Skin epidermis (tissue), 12 donors: ENCODE data around the gene SHROOM3.

Experiments
- H3K27ac ChIP-seq, 21 experiments: fragments of 200-600 bp; sonication (generic) in 11 of 21; one replicate each; pipeline ENCODE4 v1.5.0; 2020; ENCODE audit warnings: mild to moderate bottlenecking in 3 of 21, inconsistent platforms in 2 of 21, moderate library complexity in 2 of 21
- H3K4me3 ChIP-seq, 7 experiments: fragments of 200-600 bp; sonication (generic) in 2 of 7; one replicate each; pipeline ENCODE4 v1.5.0; 2020; ENCODE audit warnings: inconsistent platforms in 2 of 7, mild to moderate bottlenecking in 2 of 7, moderate library complexity in 1 of 7

Gene SHROOM3

GRCh38 chr4:76584241-76585152 is 149.5 kb downstream of the SHROOM3 start:
- Histone ChIP-seq H3K4me3 (no peak overlapping the region), H3K27ac (no peak overlapping the region)

DNA sequence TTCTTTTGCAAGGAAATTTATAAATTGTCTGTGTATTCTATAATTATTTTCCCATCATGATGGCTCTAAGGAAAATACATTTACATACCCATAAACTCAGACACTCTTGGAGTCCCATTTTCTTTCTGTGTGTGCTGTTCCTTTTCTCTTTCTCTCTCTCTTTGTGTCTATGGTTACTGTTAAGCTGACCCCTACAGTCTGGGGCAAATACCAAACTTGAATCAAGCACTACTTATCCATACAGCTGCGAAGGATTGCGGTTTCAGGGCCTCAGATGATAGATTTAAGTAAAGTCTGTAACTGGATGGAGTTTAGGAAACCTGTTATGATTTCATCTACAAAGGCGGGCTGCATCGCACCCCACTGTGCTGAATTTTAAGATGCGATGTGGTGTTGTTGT is 150.2 kb downstream of the SHROOM3 start:
- Histone ChIP-seq H3K4me3 (no peak overlapping the region), H3K27ac (no peak overlapping the region)

DNA sequence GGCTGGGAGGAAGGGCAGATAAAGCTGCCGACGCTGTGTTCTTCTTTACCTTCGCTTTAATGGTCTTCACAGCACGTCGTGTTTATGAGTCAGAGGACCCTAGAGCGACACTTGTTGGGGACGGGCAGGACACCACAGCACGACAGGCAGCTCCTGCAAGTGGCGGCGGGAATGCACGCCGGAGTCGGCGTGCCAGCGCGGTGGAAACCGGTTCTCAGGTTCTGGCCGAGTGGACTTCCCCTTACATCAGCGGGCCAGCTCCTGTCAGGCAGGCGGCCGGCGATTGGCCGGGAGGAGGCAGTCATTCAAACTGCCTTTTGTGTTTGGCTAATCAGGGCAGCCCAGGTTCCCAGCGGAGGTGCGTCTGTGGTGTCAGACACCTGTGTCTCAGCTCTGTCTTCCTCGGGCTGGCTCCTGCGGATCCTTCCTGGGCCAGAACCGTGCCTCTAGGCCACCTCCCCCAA is 150.9 kb downstream of the SHROOM3 start:
- H3K27ac ChIP-seq = no peak overlapping the region
- H3K4me3 ChIP-seq = peak overlapping the region in 2 of 7 experiments; percentile 3 to 28

GRCh38 chr4:76588274-76588673 is 153.2 kb downstream of the SHROOM3 start:
- no peak overlapping the region for H3K27ac ChIP-seq
- no peak overlapping the region for H3K4me3 ChIP-seq

DNA sequence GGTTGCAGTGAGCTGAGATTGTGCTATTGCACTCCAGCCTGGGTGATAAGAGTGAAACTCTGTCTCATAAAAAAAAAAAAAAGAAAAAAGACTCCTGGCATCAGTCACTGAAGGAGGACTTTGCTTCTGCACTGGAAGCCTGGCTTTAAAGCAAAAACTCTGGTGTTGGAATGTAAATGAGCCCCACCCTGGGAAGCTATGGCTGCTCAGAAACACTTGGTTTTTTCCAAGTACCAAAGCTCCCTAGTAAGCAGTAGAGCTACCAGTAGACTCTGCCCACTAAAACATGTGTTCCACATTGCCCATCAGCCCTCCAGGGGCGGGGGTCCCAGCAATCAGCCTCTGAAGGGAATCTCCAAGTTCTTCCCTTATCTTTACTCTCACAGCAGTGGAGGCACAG is 154.4 kb downstream of the SHROOM3 start:
- Histone ChIP-seq H3K27ac (peak overlapping the region in 2 of 21 experiments; percentile 12 to 13), H3K4me3 (no peak overlapping the region)

DNA sequence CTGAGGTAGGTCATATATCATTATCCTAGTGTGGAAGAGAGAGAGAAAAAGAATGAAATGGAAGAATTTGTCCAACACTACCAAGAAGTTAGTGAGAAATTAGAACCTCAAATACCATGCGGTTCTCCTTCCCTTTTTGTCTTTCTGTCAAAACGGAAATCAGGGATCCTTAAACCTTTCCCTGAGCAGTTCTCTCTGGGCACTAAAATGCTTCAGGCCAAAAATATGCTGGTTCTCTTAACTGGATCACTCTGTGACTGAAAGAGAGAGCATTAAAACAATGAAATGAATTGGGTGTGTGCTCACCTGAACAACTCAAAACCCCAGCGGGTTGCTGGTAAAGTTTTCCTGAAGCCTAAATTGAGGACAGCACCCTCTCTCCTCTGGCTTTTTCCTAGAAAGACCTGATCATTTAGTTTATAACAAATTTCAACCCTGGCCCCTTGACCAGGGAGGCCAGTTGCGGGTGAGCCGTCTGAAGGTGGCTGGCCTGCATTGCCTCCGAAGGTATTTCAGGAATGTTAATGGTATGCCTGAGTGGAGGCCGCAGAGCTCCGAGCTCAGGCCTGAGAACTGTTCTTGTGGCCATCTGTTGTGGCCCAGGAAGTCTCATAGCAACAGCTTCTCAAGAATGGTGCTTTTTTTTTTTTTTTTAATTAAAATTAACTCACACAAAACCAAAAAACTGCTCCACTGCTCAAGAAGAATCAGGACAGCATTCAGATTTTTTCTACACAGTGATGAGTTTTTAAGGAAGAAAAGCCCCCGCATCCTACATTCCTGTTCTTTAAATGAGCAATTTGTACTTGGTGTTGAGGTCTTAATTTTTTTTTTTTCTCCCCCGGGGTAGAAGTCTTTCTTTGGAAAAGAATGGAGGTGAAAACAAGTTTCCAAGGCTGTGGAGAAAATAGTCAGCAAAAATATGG is 155.1 kb downstream of the SHROOM3 start:
- peak overlapping the region in 5 of 21 experiments; percentile 12 to 40 (median 23) for H3K27ac ChIP-seq

GRCh38 chr4:76590798-76591281 is 155.8 kb downstream of the SHROOM3 start:
- H3K27ac ChIP-seq = peak overlapping the region in 4 of 21 experiments; percentile 23 to 55 (median 36)
- H3K4me3 ChIP-seq = no peak overlapping the region

More for the DNA sequence above, 155.1 kb downstream of the SHROOM3 start:
- no peak overlapping the region for H3K4me3 ChIP-seq

- H3K27ac ChIP-seq = no peak overlapping the region
- H3K4me3 ChIP-seq = no peak overlapping the region
Observed at GRCh38 chr4:76591992-76592391, 157.0 kb downstream of the SHROOM3 start.

- Histone ChIP-seq H3K27ac (no peak overlapping the region), H3K4me3 (no peak overlapping the region)
Observed at GRCh38 chr4:76592460-76592859, 157.4 kb downstream of the SHROOM3 start.

- no peak overlapping the region for H3K4me3 ChIP-seq
- no peak overlapping the region for H3K27ac ChIP-seq
Observed at GRCh38 chr4:76594173-76594572, 159.1 kb downstream of the SHROOM3 start.

DNA sequence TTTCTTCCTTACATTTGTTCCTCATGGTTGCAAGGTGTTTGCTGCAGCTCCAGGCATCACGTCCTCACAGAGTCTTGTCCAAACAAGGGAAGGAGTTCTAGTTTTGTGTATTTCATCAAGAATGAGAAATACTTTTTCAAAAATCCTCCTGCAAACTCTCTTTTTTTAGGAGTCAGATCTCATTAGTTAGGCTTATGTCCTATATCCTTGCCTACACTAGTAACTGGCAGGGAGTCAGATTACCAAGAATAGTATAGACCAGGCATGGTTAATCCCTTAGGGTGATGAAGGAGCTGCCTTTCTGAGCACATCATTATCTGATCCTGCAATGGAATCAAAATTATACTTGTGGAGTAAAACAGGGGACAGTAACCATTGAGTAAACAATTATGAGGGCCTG is 160.4 kb downstream of the SHROOM3 start:
- H3K27ac ChIP-seq = no peak overlapping the region
- H3K4me3 ChIP-seq = no peak overlapping the region

DNA sequence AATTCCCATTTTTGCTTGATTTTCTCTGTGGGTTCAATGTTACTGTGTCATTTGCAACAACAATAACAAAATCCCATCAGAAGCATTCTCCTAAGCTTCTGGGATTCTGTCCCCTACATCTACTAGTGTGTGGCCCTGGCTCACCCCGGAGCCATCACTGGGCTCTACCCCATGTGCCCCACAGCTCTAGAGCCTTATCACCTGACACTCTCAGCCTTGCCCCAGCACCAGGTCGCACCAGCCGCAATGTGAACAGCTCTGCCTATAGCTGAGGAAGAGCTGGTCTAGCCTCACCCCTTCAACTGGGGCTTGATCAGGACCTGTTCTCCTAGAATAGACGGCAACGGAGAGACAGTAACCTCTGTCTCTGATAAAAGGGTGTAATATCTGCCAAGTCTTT is 161.7 kb downstream of the SHROOM3 start:
- no peak overlapping the region for H3K4me3 ChIP-seq
- H3K27ac ChIP-seq = no peak overlapping the region

- no peak overlapping the region for H3K27ac ChIP-seq
Observed at GRCh38 chr4:76597423-76597979, 162.5 kb downstream of the SHROOM3 start.

GRCh38 chr4:76600447-76600846 is 165.4 kb downstream of the SHROOM3 start:
- Histone ChIP-seq H3K27ac (no peak overlapping the region), H3K4me3 (no peak overlapping the region)

More at GRCh38 chr4:76597423-76597979, 162.5 kb downstream of the SHROOM3 start:
- H3K4me3 ChIP-seq = no peak overlapping the region

- Histone ChIP-seq H3K27ac (no peak overlapping the region), H3K4me3 (no peak overlapping the region)
Observed at GRCh38 chr4:76601791-76602190, 166.8 kb downstream of the SHROOM3 start.

GRCh38 chr4:76605099-76605563 is 170.1 kb downstream of the SHROOM3 start:
- Histone ChIP-seq H3K4me3 (no peak overlapping the region), H3K27ac (no peak overlapping the region)

- Histone ChIP-seq H3K4me3 (no peak overlapping the region), H3K27ac (peak overlapping the region in 1 of 21 experiments; percentile 11)
Observed at GRCh38 chr4:76606645-76607265, 171.7 kb downstream of the SHROOM3 start.

GRCh38 chr4:76607266-76607799 is 172.3 kb downstream of the SHROOM3 start:
- Histone ChIP-seq H3K27ac (no peak overlapping the region), H3K4me3 (no peak overlapping the region)

GRCh38 chr4:76607846-76608245 is 172.8 kb downstream of the SHROOM3 start:
- no peak overlapping the region for H3K4me3 ChIP-seq
- H3K27ac ChIP-seq = no peak overlapping the region
